ENCODE data around the gene FAM174B.

Gene FAM174B

DNA sequence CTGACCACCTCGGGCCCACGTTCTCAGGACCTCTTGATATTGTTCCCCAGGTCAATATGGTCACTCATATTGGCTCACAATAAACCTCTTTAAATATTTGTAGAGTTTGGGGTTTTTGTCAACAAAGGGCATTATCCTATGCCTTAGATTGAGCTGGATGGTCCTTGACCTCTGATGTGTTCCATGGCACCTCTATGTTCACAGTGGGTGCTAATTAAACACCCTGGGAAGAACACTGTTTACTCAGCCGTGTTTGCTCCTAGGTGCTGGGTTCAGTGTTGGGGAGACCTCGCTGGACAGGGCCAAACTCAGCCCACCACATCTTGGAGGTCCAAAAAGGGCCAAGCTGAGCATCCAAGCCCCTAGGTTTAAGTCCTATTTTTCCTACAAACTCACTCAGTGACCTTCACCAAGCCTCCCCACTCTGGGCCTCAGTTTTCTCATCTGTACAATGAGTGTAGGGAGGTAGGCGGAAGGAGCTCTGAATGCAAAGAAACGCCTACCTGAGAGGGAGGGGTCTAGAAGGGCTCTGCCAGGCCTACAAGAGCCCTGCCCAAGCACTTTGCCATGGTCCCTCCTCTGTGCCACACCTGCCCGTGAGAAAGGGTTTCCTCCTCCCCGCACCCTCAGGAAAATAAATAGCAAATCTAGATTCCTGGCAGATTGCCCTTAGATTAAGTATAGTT, 7.2 kb downstream of the FAM174B start:
- TF ChIP-seq CTCF (conservative IDR thresholded peaks at IDR 0.05; ENCODE audit: low read length): no peak
- no peak for TF ChIP-seq EZH2phosphoT487 (IDR thresholded peaks at IDR 0.05; ENCODE audit: borderline replicate concordance)
- Histone ChIP-seq H3K4me2 (ENCODE audit: low read depth, low read length, poor library complexity, severe bottlenecking) (no peak overlapping the region), H3K9ac (ENCODE audit: low read depth, low read length, poor library complexity, severe bottlenecking) (no peak overlapping the region), H3K36me3 (ENCODE audit: insufficient read depth, low read length) (no peaks in the 10 kb centered on the region), H3K27me3 (ENCODE audit: insufficient read depth, low read length, poor library complexity, severe bottlenecking) (no peaks in the 10 kb centered on the region), H3K4me3 (ENCODE audit: low read length, poor library complexity, severe bottlenecking) (no peak overlapping the region), H3F3A (ENCODE audit: low read depth) (no peaks in the 10 kb centered on the region), H3K4me1 (ENCODE audit: insufficient read depth, low read length, poor library complexity, severe bottlenecking) (no peaks in the 10 kb centered on the region), H3K9me2 (replicated peaks; ENCODE audit: low read depth, low read length) (no peaks in the 10 kb centered on the region), H4K20me1 (ENCODE audit: insufficient read depth, low read length, poor library complexity, severe bottlenecking) (no peaks in the 10 kb centered on the region), H3K79me2 (ENCODE audit: insufficient read depth, low read length) (no peaks in the 10 kb centered on the region), H3K9me3 (ENCODE audit: insufficient read depth, low read depth, low read length) (no peaks in the 10 kb centered on the region; the same call in 1 of the 2 replicates), H2AFZ (ENCODE audit: low read length) (no peak overlapping the region)

GRCh38 chr15:92647467-92648163, 8.0 kb downstream of the FAM174B start:
- no peaks in the 10 kb centered on the region for H3F3A ChIP-seq (ENCODE audit: low read depth)
- H3K9me3 ChIP-seq (ENCODE audit: insufficient read depth, low read depth, low read length): no peaks in the 10 kb centered on the region; the same call in 1 of the 2 replicates
- H3K9ac ChIP-seq (ENCODE audit: low read depth, low read length, poor library complexity, severe bottlenecking): no peak overlapping the region
- no peaks in the 10 kb centered on the region for H3K36me3 ChIP-seq (ENCODE audit: insufficient read depth, low read length)
- no peak overlapping the region for H3K4me2 ChIP-seq (ENCODE audit: low read depth, low read length, poor library complexity, severe bottlenecking)
- no peak overlapping the region for H2AFZ ChIP-seq (ENCODE audit: low read length)
- H3K4me1 ChIP-seq (ENCODE audit: insufficient read depth, low read length, poor library complexity, severe bottlenecking): no peaks in the 10 kb centered on the region
- no peaks in the 10 kb centered on the region for H3K9me2 ChIP-seq (replicated peaks; ENCODE audit: low read depth, low read length)
- no peak overlapping the region for H3K4me3 ChIP-seq (ENCODE audit: low read length, poor library complexity, severe bottlenecking)
- no peaks in the 10 kb centered on the region for H3K27me3 ChIP-seq (ENCODE audit: insufficient read depth, low read length, poor library complexity, severe bottlenecking)
- H4K20me1 ChIP-seq (ENCODE audit: insufficient read depth, low read length, poor library complexity, severe bottlenecking): no peaks in the 10 kb centered on the region
- no peaks in the 10 kb centered on the region for H3K79me2 ChIP-seq (ENCODE audit: insufficient read depth, low read length)
- no peak for TF ChIP-seq EZH2phosphoT487 (IDR thresholded peaks at IDR 0.05; ENCODE audit: borderline replicate concordance)
- TF ChIP-seq CTCF (conservative IDR thresholded peaks at IDR 0.05; ENCODE audit: low read length): no peak

GRCh38 chr15:92646216-92646615, 9.4 kb downstream of the FAM174B start:
- no peaks in the 10 kb centered on the region for H4K20me1 ChIP-seq (ENCODE audit: insufficient read depth, low read length, poor library complexity, severe bottlenecking)
- H3F3A ChIP-seq (ENCODE audit: low read depth): no peaks in the 10 kb centered on the region
- no peaks in the 10 kb centered on the region; the same call in 1 of the 2 replicates for H3K9me3 ChIP-seq (ENCODE audit: insufficient read depth, low read depth, low read length)
- no peaks in the 10 kb centered on the region for H3K79me2 ChIP-seq (ENCODE audit: insufficient read depth, low read length)
- H2AFZ ChIP-seq (ENCODE audit: low read length): no peak overlapping the region
- H3K4me1 ChIP-seq (ENCODE audit: insufficient read depth, low read length, poor library complexity, severe bottlenecking): no peaks in the 10 kb centered on the region
- no peaks in the 10 kb centered on the region for H3K27me3 ChIP-seq (ENCODE audit: insufficient read depth, low read length, poor library complexity, severe bottlenecking)
- no peaks in the 10 kb centered on the region for H3K36me3 ChIP-seq (ENCODE audit: insufficient read depth, low read length)
- no peaks in the 10 kb centered on the region for H3K9me2 ChIP-seq (replicated peaks; ENCODE audit: low read depth, low read length)
- H3K4me3 ChIP-seq (ENCODE audit: low read length, poor library complexity, severe bottlenecking): no peak overlapping the region
- TF ChIP-seq EZH2phosphoT487 (IDR thresholded peaks at IDR 0.05; ENCODE audit: borderline replicate concordance) (no peak), CTCF (conservative IDR thresholded peaks at IDR 0.05; ENCODE audit: low read length) (no peak)
- no peak overlapping the region for H3K4me2 ChIP-seq (ENCODE audit: low read depth, low read length, poor library complexity, severe bottlenecking)
- no peak overlapping the region for H3K9ac ChIP-seq (ENCODE audit: low read depth, low read length, poor library complexity, severe bottlenecking)
